ENCODE measurements around the gene MYL6.

MYL6 gene

GRCh38 chr12:56158926-56159461, 835 bp downstream of the MYL6 start:
- Histone ChIP-seq H3K4me1 (ENCODE audit: insufficient read depth, low read length) (peaks cover 18% of the 10 kb centered on the region), H3K9me3 (ENCODE audit: control insufficient read depth, insufficient read depth, low read length) (no peaks in the 10 kb centered on the region), H3K36me3 (ENCODE audit: insufficient read depth, low read length) (peaks cover 29% of the 10 kb centered on the region), H3K9ac (ENCODE audit: low read depth, low read length) (peak overlapping the region; percentile 97)

GRCh38 chr12:56159482-56160192, 1.5 kb downstream of the MYL6 start:
- peaks cover 18% of the 10 kb centered on the region for H3K4me1 ChIP-seq (ENCODE audit: insufficient read depth, low read length)
- H3K9me3 ChIP-seq (ENCODE audit: control insufficient read depth, insufficient read depth, low read length): no peaks in the 10 kb centered on the region
- peaks cover 29% of the 10 kb centered on the region for H3K36me3 ChIP-seq (ENCODE audit: insufficient read depth, low read length)
- H3K9ac ChIP-seq (ENCODE audit: low read depth, low read length): peak overlapping the region; percentile 97

GRCh38 chr12:56160193-56160763, 2.1 kb downstream of the MYL6 start:
- Histone ChIP-seq H3K36me3 (ENCODE audit: insufficient read depth, low read length) (peaks cover 29% of the 10 kb centered on the region), H3K4me1 (ENCODE audit: insufficient read depth, low read length) (peaks cover 18% of the 10 kb centered on the region), H3K9ac (ENCODE audit: low read depth, low read length) (peak overlapping the region; percentile 97; the same call in 1 of the 2 replicates), H3K9me3 (ENCODE audit: control insufficient read depth, insufficient read depth, low read length) (no peaks in the 10 kb centered on the region)

- peak overlapping the region; percentile 97; the same call in 1 of the 2 replicates for H3K9ac ChIP-seq (ENCODE audit: low read depth, low read length)
- peaks cover 29% of the 10 kb centered on the region for H3K36me3 ChIP-seq (ENCODE audit: insufficient read depth, low read length)
- H3K4me1 ChIP-seq (ENCODE audit: insufficient read depth, low read length): peaks cover 18% of the 10 kb centered on the region
- H3K9me3 ChIP-seq (ENCODE audit: control insufficient read depth, insufficient read depth, low read length): no peaks in the 10 kb centered on the region
Observed at GRCh38 chr12:56160894-56161689, 2.9 kb downstream of the MYL6 start.

- no peaks in the 10 kb centered on the region for H3K9me3 ChIP-seq (ENCODE audit: control insufficient read depth, insufficient read depth, low read length)
- H3K9ac ChIP-seq (ENCODE audit: low read depth, low read length): no peak overlapping the region
- H3K36me3 ChIP-seq (ENCODE audit: insufficient read depth, low read length): peaks cover 29% of the 10 kb centered on the region
- H3K4me1 ChIP-seq (ENCODE audit: insufficient read depth, low read length): peaks cover 18% of the 10 kb centered on the region
Observed at GRCh38 chr12:56161690-56162351, 3.7 kb downstream of the MYL6 start.

GRCh38 chr12:56162468-56163290, 4.5 kb downstream of the MYL6 start:
- Histone ChIP-seq H3K9me3 (ENCODE audit: control insufficient read depth, insufficient read depth, low read length) (no peaks in the 10 kb centered on the region), H3K36me3 (ENCODE audit: insufficient read depth, low read length) (peaks cover 29% of the 10 kb centered on the region), H3K4me1 (ENCODE audit: insufficient read depth, low read length) (peaks cover 18% of the 10 kb centered on the region), H3K9ac (ENCODE audit: low read depth, low read length) (no peak overlapping the region)

GRCh38 chr12:56163533-56164344, 5.6 kb downstream of the MYL6 start:
- peaks cover 29% of the 10 kb centered on the region for H3K36me3 ChIP-seq (ENCODE audit: insufficient read depth, low read length)
- no peaks in the 10 kb centered on the region for H3K9me3 ChIP-seq (ENCODE audit: control insufficient read depth, insufficient read depth, low read length)
- no peak overlapping the region for H3K9ac ChIP-seq (ENCODE audit: low read depth, low read length)
- peaks cover 18% of the 10 kb centered on the region for H3K4me1 ChIP-seq (ENCODE audit: insufficient read depth, low read length)

GRCh38 chr12:56164345-56164729, 6.2 kb downstream of the MYL6 start:
- H3K36me3 ChIP-seq (ENCODE audit: insufficient read depth, low read length): peaks cover 29% of the 10 kb centered on the region

GRCh38 chr12:56165369-56165768, 7.2 kb downstream of the MYL6 start:
- H3K36me3 ChIP-seq (ENCODE audit: insufficient read depth, low read length): peaks cover 25% of the 10 kb centered on the region
- H3K9me3 ChIP-seq (ENCODE audit: control insufficient read depth, insufficient read depth, low read length): no peaks in the 10 kb centered on the region
- H3K4me1 ChIP-seq (ENCODE audit: insufficient read depth, low read length): peaks cover 10% of the 10 kb centered on the region; the same call in 1 of the 2 replicates
- H3K9ac ChIP-seq (ENCODE audit: low read depth, low read length): no peak overlapping the region

More at GRCh38 chr12:56164345-56164729, 6.2 kb downstream of the MYL6 start:
- peaks cover 18% of the 10 kb centered on the region for H3K4me1 ChIP-seq (ENCODE audit: insufficient read depth, low read length)
- no peaks in the 10 kb centered on the region for H3K9me3 ChIP-seq (ENCODE audit: control insufficient read depth, insufficient read depth, low read length)
- H3K9ac ChIP-seq (ENCODE audit: low read depth, low read length): no peak overlapping the region

- Histone ChIP-seq H3K9ac (ENCODE audit: low read depth, low read length) (no peak overlapping the region), H3K9me3 (ENCODE audit: control insufficient read depth, insufficient read depth, low read length) (no peaks in the 10 kb centered on the region), H3K4me1 (ENCODE audit: insufficient read depth, low read length) (no peaks in the 10 kb centered on the region), H3K36me3 (ENCODE audit: insufficient read depth, low read length) (peaks cover 28% of the 10 kb centered on the region)
Observed at GRCh38 chr12:56169229-56169759, 11.1 kb downstream of the MYL6 start.

GRCh38 chr12:56172839-56173238, 14.7 kb downstream of the MYL6 start:
- H3K9ac ChIP-seq (ENCODE audit: low read depth, low read length): no peak overlapping the region
- H3K9me3 ChIP-seq (ENCODE audit: control insufficient read depth, insufficient read depth, low read length): no peaks in the 10 kb centered on the region
- peaks cover 38% of the 10 kb centered on the region for H3K36me3 ChIP-seq (ENCODE audit: insufficient read depth, low read length)
- H3K4me1 ChIP-seq (ENCODE audit: insufficient read depth, low read length): no peaks in the 10 kb centered on the region

- no peak overlapping the region for H3K9ac ChIP-seq (ENCODE audit: low read depth, low read length)
- no peaks in the 10 kb centered on the region for H3K4me1 ChIP-seq (ENCODE audit: insufficient read depth, low read length)
- peaks cover 44% of the 10 kb centered on the region for H3K36me3 ChIP-seq (ENCODE audit: insufficient read depth, low read length)
Observed at GRCh38 chr12:56178347-56178746, 20.2 kb downstream of the MYL6 start.

More at GRCh38 chr12:56178347-56178746, 20.2 kb downstream of the MYL6 start:
- no peaks in the 10 kb centered on the region for H3K9me3 ChIP-seq (ENCODE audit: control insufficient read depth, insufficient read depth, low read length)
